ENCODE data around the gene FOXJ3. TPM values are rescaled to one million over a fixed set of nuclear protein-coding genes. Genes with fewer than 3 reads are reported as not detected.

FOXJ3 gene
- total and polyA plus RNA-seq, 8 donors = 39.6 to 65.2 (median 57.0) TPM

DNA sequence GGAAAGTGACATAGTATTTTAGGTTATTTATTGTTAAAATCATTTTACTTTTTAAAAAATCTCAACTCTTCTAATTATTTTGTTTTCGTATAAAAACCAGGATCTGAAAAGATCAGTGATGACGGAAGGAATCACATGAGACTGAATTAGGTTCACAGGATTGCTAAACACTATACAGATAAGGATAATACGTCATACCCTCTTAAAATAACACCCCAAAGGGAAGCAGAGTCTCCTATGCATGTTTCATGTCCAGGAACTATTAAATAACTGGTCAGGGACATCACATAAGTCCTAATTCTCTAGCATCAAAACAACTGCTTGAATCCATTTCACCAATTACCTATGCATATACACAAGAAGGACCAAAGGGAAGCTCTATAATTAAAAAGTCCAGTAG lies 84.9 kb downstream of the FOXJ3 start:
- Histone ChIP-seq H3K27ac (no peak overlapping the region), H3K36me3 (no peaks in the 10 kb centered on the region), H3K9me3 (peaks cover 0 to 5% of the 10 kb centered on the region in 2 donors), H3K27me3 (no peaks in the 10 kb centered on the region), H3K4me1 (no peaks in the 10 kb centered on the region), H3K4me3 (no peak overlapping the region)
- intact Hi-C loops (cut with DNase I) = no loop called here
- DNase-seq (no peak), ATAC-seq (no peak)
- TF ChIP-seq, protein P1, sequence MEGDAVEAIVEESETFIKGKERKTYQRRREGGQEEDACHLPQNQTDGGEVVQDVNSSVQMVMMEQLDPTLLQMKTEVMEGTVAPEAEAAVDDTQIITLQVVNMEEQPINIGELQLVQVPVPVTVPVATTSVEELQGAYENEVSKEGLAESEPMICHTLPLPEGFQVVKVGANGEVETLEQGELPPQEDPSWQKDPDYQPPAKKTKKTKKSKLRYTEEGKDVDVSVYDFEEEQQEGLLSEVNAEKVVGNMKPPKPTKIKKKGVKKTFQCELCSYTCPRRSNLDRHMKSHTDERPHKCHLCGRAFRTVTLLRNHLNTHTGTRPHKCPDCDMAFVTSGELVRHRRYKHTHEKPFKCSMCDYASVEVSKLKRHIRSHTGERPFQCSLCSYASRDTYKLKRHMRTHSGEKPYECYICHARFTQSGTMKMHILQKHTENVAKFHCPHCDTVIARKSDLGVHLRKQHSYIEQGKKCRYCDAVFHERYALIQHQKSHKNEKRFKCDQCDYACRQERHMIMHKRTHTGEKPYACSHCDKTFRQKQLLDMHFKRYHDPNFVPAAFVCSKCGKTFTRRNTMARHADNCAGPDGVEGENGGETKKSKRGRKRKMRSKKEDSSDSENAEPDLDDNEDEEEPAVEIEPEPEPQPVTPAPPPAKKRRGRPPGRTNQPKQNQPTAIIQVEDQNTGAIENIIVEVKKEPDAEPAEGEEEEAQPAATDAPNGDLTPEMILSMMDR (IDR thresholded peaks at IDR 0.05) = no peak

DNA sequence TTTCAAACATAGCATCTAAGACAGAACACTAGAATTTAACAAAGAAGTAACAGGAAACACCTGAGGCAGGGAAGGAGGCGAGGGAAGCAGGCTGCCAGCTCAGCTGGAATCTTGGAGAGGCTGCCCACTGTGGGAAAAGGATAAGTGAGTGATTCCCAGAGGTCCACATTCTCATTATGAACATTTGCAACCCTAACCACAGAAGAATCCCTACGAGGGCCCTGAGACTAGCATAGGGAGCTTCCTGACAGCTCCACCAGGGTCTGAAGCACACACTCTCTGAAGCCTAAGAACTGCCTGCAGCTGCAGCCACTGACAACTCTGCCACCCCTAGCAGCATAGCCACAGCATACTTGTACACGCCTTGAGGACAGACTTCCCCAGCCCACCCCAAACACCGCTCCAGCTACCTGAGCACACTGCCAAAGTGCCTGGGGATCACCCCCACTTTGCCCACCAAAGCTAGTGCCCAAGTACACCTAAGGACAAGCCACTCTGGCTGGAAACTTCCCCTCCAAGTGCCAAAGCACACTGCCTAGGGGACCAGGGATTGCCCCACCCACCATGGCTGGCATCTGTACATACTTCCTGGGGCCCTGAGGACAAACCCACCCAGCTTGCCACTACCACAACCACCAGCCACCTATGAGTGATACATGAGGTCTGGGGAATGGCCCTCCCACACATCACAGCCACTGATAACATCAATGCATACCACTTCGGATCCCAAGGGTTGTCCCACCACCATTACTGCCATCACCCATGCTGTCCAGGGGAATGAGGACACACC lies 93.9 kb downstream of the FOXJ3 start:
- peaks cover 0 to 6% of the 10 kb centered on the region in 2 donors for H3K36me3 ChIP-seq
- no peak overlapping the region for H3K4me3 ChIP-seq
- intact Hi-C loops (cut with DNase I) = no loop called here
- H3K27me3 ChIP-seq = no peaks in the 10 kb centered on the region
- DNase-seq (peak in 1 of 4 donors; percentile 24), ATAC-seq (no peak)
- no peak overlapping the region for H3K27ac ChIP-seq
- peaks cover 0 to 16% of the 10 kb centered on the region in 2 donors for H3K9me3 ChIP-seq
- TF ChIP-seq, protein P1 (IDR thresholded peaks at IDR 0.05) = no peak
- H3K4me1 ChIP-seq = peaks cover 0 to 5% of the 10 kb centered on the region in 2 donors

DNA sequence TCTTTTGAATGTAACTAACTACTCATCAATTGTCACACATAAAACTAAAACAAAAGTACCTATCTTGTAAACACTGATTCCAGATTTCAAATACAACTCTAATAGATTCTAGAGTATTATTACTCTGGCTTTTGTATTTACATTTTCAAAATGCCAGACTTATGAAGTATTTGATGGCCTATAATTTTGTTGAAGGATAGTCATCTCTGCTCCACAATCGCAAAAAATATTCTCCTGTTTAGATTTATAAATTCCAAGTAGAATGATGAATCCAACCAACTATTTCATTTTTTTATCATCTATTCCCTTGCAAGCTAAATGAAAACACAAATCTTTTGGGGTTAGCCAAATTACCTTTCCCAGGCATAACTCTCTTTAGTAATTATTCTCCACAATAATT lies 95.5 kb downstream of the FOXJ3 start:
- no peak overlapping the region for H3K4me3 ChIP-seq
- H3K4me1 ChIP-seq = peaks cover 0 to 5% of the 10 kb centered on the region in 2 donors
- ATAC-seq = no peak
- H3K9me3 ChIP-seq = peaks cover 0 to 30% of the 10 kb centered on the region in 2 donors
- TF ChIP-seq, protein P1 (IDR thresholded peaks at IDR 0.05) = no peak
- H3K36me3 ChIP-seq = peaks cover 0 to 13% of the 10 kb centered on the region in 2 donors
- intact Hi-C loops (cut with DNase I) = no loop called here
- no peak overlapping the region for H3K27ac ChIP-seq
- DNase-seq = no peak
- no peaks in the 10 kb centered on the region for H3K27me3 ChIP-seq

DNA sequence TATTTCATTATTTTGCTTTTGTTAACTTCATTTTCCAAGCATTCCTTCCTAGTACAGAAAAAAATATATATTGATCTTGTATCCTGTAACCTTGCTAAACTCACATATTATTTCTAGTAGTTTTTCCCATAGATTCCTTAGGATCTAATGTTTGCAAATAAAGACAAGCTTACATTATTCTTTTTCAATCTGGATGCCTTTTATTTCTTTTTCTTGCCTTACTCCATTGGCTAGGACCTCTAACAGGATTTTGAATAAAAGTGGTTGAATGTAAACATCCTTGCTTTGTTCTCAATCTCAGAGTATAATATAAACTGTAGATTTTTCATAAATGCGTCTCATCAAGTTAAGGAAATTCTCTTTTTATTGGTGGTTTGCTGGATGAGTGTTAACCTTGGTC lies 96.0 kb downstream of the FOXJ3 start:
- ATAC-seq (no peak), DNase-seq (no peak)
- TF ChIP-seq, protein P1 (IDR thresholded peaks at IDR 0.05) = no peak
- Histone ChIP-seq H3K9me3 (peaks cover 0 to 31% of the 10 kb centered on the region in 2 donors), H3K36me3 (peaks cover 0 to 13% of the 10 kb centered on the region in 2 donors), H3K27ac (no peak overlapping the region), H3K27me3 (no peaks in the 10 kb centered on the region), H3K4me1 (peaks cover 0 to 5% of the 10 kb centered on the region in 2 donors), H3K4me3 (no peak overlapping the region)
- intact Hi-C loops (cut with DNase I) = no loop called here

DNA sequence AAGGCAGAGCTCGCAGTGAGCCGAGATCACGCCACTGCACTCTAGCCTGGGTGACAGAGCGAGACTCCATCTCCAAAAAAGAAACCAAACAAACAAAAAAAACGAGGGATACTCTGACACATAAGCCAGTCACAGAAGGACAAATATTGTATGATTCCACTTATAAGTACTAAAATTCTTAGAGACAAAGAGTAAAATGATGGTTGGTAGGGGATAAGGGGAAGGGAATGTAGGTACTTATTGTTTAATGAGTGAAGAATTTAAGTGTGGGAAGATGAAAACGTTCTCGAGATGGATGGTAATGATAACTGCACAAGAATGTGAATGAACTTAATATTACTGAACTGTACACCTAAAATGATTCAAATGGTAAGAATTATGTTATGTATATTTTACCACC lies 103.8 kb downstream of the FOXJ3 start:
- no peak overlapping the region for H3K4me3 ChIP-seq
- TF ChIP-seq, protein P1 (IDR thresholded peaks at IDR 0.05) = no peak
- H3K9me3 ChIP-seq = peaks cover 0 to 16% of the 10 kb centered on the region in 2 donors
- ATAC-seq = no peak
- peaks cover 0 to 7% of the 10 kb centered on the region in 2 donors for H3K36me3 ChIP-seq
- no peak for DNase-seq
- H3K4me1 ChIP-seq = no peaks in the 10 kb centered on the region
- intact Hi-C loops (cut with DNase I) = no loop called here
- H3K27ac ChIP-seq = no peak overlapping the region
- H3K27me3 ChIP-seq = no peaks in the 10 kb centered on the region

All from left lung (tissue), 10 donors.